ENCODE measurements around the gene PRORP. TPM values are rescaled to one million over a fixed set of nuclear protein-coding genes. Genes with fewer than 3 reads are reported as not detected.

PRORP gene
- total RNA-seq, 2 experiments from 2014 or later = 27.0 to 32.0 TPM

GRCh38 chr14:35134329-35135123 lies 12.2 kb downstream of the PRORP start:
- peaks cover 72% of the 10 kb centered on the region for H3K36me3 Mint-ChIP-seq (ENCODE audit: low read depth)
- ChIA-PET CTCF (no interaction called here), POLR2A (interaction anchor here (0.7 to 1.8 kb wide), 2 partner anchors 12 to 63 kb away, joined by 3 to 7 read pairs; partner anchors contain the start of gene PRORP)
- H3K27me3 Mint-ChIP-seq = no peaks in the 10 kb centered on the region
- TF ChIP-seq, protein P1, sequence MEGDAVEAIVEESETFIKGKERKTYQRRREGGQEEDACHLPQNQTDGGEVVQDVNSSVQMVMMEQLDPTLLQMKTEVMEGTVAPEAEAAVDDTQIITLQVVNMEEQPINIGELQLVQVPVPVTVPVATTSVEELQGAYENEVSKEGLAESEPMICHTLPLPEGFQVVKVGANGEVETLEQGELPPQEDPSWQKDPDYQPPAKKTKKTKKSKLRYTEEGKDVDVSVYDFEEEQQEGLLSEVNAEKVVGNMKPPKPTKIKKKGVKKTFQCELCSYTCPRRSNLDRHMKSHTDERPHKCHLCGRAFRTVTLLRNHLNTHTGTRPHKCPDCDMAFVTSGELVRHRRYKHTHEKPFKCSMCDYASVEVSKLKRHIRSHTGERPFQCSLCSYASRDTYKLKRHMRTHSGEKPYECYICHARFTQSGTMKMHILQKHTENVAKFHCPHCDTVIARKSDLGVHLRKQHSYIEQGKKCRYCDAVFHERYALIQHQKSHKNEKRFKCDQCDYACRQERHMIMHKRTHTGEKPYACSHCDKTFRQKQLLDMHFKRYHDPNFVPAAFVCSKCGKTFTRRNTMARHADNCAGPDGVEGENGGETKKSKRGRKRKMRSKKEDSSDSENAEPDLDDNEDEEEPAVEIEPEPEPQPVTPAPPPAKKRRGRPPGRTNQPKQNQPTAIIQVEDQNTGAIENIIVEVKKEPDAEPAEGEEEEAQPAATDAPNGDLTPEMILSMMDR (IDR thresholded peaks at IDR 0.05) = no peak
- ATAC-seq (ENCODE audit: poor library complexity) (no peak), DNase-seq (no peak)
- H3K4me3 ChIP-seq (ENCODE audit: low read length) = no peak overlapping the region
- no peak overlapping the region for H3K4me3 Mint-ChIP-seq
- H3K27ac ChIP-seq (ENCODE audit: low read depth in 1 of 2, low read length in 2 of 2) = no peak overlapping the region
- no peaks in the 10 kb centered on the region for H3K9me3 Mint-ChIP-seq
- intact Hi-C loops (cut with DNase I, micrococcal nuclease) = loop anchor here in 1 of 2 experiments (5.0 to 10.0 kb wide), 2 partner anchors 93 to 550 kb away; no protein-coding TSS in a partner anchor
- peak overlapping the region; percentile 36 for H3K27ac Mint-ChIP-seq
- peaks cover 4% of the 10 kb centered on the region for H3K4me1 ChIP-seq (ENCODE audit: insufficient read depth, low read length)
- H3K36me3 ChIP-seq (ENCODE audit: insufficient read depth, low read length) = peaks cover 60% of the 10 kb centered on the region
- H3K4me1 Mint-ChIP-seq (ENCODE audit: low read depth) = peaks cover 35% of the 10 kb centered on the region
- no peaks in the 10 kb centered on the region for H3K27me3 ChIP-seq (ENCODE audit: control insufficient read depth in 1 of 2, insufficient read depth in 2 of 2, low read length in 2 of 2)
- H3K9me3 ChIP-seq (ENCODE audit: control insufficient read depth in 1 of 2, insufficient read depth in 1 of 2, low read length in 2 of 2) = peaks cover 0 to 8% of the 10 kb centered on the region in 2 experiments

DNA sequence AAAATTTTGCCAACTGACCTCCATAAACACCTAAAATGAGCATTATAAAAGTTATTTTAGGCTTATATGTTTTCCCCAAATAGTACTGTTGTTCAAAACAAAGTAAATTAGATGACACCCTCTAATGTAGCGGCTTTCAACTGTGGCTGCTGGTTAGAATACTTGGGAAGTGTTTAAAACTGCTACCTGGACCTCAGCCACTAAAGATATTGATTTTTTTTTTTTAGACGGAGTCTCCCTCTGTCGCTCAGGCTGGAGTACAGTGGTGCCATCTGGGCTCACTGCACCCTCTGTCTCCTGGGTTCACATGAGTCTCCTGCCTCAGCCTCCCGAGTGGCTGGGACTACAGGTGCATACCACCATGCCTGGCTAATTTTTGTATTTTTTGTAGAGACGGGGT lies 16.2 kb downstream of the PRORP start:
- peaks cover 41% of the 10 kb centered on the region for H3K4me1 Mint-ChIP-seq (ENCODE audit: low read depth)
- no peaks in the 10 kb centered on the region for H3K27me3 Mint-ChIP-seq
- peaks cover 59% of the 10 kb centered on the region for H3K36me3 ChIP-seq (ENCODE audit: insufficient read depth, low read length)
- ATAC-seq (ENCODE audit: poor library complexity) (no peak), DNase-seq (no peak)
- H3K36me3 Mint-ChIP-seq (ENCODE audit: low read depth) = peaks cover 50% of the 10 kb centered on the region
- POLR2A ChIA-PET = no interaction called here
- TF ChIP-seq, protein P1 (IDR thresholded peaks at IDR 0.05) = no peak
- no peak overlapping the region for H3K27ac ChIP-seq (ENCODE audit: low read depth in 1 of 2, low read length in 2 of 2)
- intact Hi-C loops (cut with DNase I, micrococcal nuclease) = loop anchor here in 1 of 2 experiments (5.0 to 10.0 kb wide), 2 partner anchors 89 to 546 kb away; no protein-coding TSS in a partner anchor
- no peak overlapping the region for H3K27ac Mint-ChIP-seq
- CTCF ChIA-PET = interaction anchor here (0.6 kb wide), 1 partner anchor 17 kb away, joined by 3 read pairs; no protein-coding TSS in a partner anchor
- no peaks in the 10 kb centered on the region for H3K27me3 ChIP-seq (ENCODE audit: control insufficient read depth in 1 of 2, insufficient read depth in 2 of 2, low read length in 2 of 2)
- H3K4me3 Mint-ChIP-seq = no peak overlapping the region
- no peaks in the 10 kb centered on the region for H3K9me3 Mint-ChIP-seq
- peaks cover 4% of the 10 kb centered on the region for H3K4me1 ChIP-seq (ENCODE audit: insufficient read depth, low read length)
- H3K9me3 ChIP-seq (ENCODE audit: control insufficient read depth in 1 of 2, insufficient read depth in 1 of 2, low read length in 2 of 2) = no peaks in the 10 kb centered on the region
- no peak overlapping the region for H3K4me3 ChIP-seq (ENCODE audit: low read length)

DNA sequence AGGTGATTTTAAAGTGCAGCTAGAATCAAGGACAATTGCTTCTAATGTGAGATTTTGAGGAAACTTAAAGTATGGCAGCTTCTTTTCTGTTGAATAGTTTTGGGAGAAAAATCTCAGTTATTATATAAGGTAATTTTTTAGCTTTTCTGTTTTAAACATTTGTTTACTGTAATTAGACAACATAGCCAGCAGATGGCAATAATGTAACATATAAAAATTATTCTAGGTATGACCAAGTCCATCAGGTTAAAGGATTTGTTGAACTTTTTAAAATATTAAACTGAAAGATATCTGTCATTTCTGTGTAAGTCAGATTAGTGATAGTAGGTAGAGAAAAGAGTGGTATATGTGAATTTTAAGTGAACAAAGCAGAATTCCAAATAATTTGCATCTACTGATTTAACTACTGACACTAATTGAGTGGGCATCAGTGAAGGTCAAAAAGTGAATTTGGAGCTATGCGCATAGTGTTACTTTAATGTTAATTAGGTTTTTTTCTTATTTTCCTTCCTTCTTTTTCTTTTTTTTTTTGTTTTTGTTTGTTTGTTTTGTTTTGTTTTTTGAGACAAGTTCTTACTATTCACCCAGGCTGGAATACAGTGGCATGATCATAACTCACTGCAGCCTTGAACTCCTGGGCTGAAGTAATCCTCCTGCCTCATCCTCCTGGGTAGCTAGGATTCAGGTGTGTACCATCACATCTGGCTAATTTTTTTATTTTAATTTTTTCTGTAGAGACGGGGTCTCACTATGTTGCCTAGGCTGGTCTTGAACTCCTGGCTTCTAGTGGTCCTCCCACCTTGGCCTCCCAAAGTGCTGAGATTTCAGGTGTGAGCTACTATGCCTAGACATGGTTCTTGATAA lies 18.6 kb downstream of the PRORP start:
- Mint-ChIP-seq H3K36me3 (ENCODE audit: low read depth) (peaks cover 38% of the 10 kb centered on the region), H3K27me3 (no peaks in the 10 kb centered on the region), H3K27ac (peak overlapping the region; percentile 80), H3K4me1 (ENCODE audit: low read depth) (peaks cover 28% of the 10 kb centered on the region), H3K9me3 (no peaks in the 10 kb centered on the region), H3K4me3 (no peak overlapping the region)
- Histone ChIP-seq H3K4me1 (ENCODE audit: insufficient read depth, low read length) (no peaks in the 10 kb centered on the region), H3K27ac (ENCODE audit: low read depth in 1 of 2, low read length in 2 of 2) (no peak overlapping the region), H3K4me3 (ENCODE audit: low read length) (no peak overlapping the region), H3K36me3 (ENCODE audit: insufficient read depth, low read length) (peaks cover 58% of the 10 kb centered on the region), H3K27me3 (ENCODE audit: control insufficient read depth in 1 of 2, insufficient read depth in 2 of 2, low read length in 2 of 2) (no peaks in the 10 kb centered on the region), H3K9me3 (ENCODE audit: control insufficient read depth in 1 of 2, insufficient read depth in 1 of 2, low read length in 2 of 2) (no peaks in the 10 kb centered on the region)
- DNase-seq (peak in 2 of 14 experiments; percentile 33 to 55), ATAC-seq (ENCODE audit: poor library complexity) (peak; percentile 49)
- TF ChIP-seq, protein P1 (IDR thresholded peaks at IDR 0.05) = peak; percentile 73
- intact Hi-C loops (cut with DNase I, micrococcal nuclease) = loop anchor here (1.0 to 5.0 kb wide), 5 partner anchors 151 to 546 kb away; partner anchors contain the start of gene PSMA6 (in 1 of the 2)
- ChIA-PET POLR2A (interaction anchor here (0.6 to 4.5 kb wide), 7 partner anchors 19 to 1135 kb away, joined by 3 to 37 read pairs (median 5); partner anchors contain the start of genes NFKBIA, PPP2R3C, PRORP and PSMA6), CTCF (interaction anchor here (1.2 to 2.6 kb wide), 6 partner anchors 18 to 282 kb away, joined by 4 to 12 read pairs (median 8); partner anchors contain the start of genes NFKBIA and PRORP)
